NCI-H524 treated with DMSO at 0.1 percent for 48 hours (cell line): ENCODE results near the gene GAB2.

ENCODE experiments used
- DNase-seq: peaks from one replicate; lab custom pipeline; 2025; lab: John Stamatoyannopoulos, UW

GAB2 gene

DNA sequence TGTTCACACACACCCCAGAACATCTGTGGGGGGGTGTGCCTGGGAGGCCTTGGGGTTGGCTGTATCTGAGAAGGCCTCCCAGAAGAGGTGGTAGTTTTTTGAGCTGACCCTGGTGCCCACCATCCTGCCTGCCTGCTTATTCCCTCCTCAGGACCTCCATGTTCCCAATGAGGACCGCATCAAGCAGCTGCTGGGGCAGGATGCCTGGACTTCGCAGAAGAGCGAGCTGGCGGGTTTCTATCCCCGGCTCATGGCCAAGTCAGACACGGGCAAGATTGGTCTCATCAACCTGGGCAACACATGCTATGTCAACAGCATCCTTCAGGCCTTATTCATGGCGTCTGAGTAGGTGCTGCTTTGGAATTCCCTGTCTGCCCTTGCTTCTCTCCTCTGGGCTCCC, 211.9 kb downstream of the GAB2 start:
- DNase-seq = no peak

DNA sequence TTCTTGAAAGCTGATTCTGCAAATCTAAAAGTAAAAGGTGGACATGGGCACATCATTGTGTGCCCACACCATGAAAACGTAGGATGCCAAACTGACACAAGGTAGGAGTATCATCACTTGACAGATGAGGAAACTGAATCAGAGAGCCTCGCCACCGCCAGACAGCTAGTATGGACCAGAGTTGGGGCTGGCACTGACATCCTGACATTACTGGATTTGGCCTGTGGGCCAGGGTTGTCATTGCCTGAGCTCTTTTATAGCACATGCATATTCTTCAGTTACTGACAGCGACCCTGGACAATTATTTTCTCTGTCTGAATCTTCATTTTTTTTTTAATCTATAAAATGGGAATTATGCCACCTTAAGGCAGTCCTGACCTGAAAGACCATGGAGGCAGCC, 212.4 kb downstream of the GAB2 start:
- DNase-seq = no peak

- DNase-seq = no peak
Measured at GRCh38 chr11:78203184-78203583, 214.4 kb downstream of the GAB2 start.

DNA sequence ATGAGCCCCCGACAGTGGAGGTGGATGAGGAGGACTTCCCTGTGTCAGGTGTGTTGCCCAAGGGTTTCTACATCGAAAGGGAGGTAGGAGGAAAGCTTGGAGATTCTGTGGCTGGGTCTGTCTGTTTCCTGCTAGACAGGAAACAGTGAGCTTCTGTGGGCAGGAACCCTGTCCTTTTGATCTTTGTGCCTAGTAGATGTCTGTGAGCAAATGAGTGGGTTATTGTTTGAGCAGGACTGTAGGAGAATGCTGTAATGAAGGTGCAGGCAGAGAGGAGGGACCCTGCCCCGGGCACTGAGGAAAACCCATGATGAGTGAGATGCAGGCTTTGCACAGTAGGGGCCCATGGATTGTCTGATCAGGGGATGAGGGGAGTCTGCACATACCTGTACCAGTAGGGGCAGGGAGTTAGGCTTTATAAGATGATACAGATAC, 214.9 kb downstream of the GAB2 start:
- DNase-seq = no peak

GRCh38 chr11:78201096-78201818, 216.4 kb downstream of the GAB2 start:
- DNase-seq = no peak

DNA sequence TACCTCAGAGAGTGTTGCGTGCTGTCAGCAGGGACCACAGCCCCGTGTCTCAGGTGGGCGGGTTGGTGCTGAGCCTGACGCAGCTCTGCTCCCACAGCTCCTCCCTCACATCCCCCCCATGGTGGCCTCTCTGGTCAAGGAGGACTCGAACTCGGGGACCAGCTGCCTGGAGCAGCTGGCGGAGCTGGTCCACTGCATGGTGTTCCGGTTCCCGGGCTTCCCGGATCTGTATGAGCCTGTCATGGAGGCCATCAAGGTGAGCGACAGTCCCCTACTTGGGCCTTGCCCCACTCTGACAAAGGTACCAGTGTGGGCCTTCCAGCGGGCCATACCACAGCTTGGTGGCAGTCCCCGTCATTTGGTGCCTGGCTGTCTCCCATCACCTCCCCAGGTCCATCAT, 217.1 kb downstream of the GAB2 start:
- no peak for DNase-seq

GRCh38 chr11:78200061-78200460, 217.6 kb downstream of the GAB2 start:
- no peak for DNase-seq

- DNase-seq = no peak
Measured at GRCh38 chr11:78199653-78200015, 218.0 kb downstream of the GAB2 start.

- no peak for DNase-seq
Measured at GRCh38 chr11:78199015-78199652, 218.5 kb downstream of the GAB2 start.

GRCh38 chr11:78197816-78198215, 219.8 kb downstream of the GAB2 start:
- no peak for DNase-seq

DNA sequence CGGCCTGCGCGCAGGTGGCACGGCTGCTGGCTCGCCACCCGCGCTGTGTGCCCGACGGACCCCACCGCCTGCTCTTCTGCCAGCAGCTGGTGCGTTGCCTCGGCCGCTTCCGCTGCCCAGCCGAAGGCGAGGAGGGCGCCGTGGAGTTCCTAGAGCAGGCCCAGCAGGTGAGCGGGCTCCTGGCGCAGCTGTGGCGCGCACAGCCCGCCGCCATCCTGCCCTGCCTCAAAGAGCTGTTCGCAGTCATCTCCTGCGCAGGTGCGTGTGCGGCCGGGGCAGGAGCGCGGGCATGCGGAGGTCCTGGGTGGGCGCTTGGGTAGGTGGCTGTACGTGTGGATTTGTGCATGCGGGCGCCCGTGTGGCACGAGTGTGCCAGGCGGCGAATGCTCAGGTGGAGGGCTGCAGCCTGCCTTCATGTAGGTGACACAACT, 220.9 kb downstream of the GAB2 start:
- DNase-seq = no peak

GRCh38 chr11:78195917-78196560, 221.6 kb downstream of the GAB2 start:
- no peak for DNase-seq

- no peak for DNase-seq
Measured at GRCh38 chr11:78194490-78194889, 223.1 kb downstream of the GAB2 start.

- DNase-seq = no peak
Measured at GRCh38 chr11:78193806-78194205, 223.8 kb downstream of the GAB2 start.

DNA sequence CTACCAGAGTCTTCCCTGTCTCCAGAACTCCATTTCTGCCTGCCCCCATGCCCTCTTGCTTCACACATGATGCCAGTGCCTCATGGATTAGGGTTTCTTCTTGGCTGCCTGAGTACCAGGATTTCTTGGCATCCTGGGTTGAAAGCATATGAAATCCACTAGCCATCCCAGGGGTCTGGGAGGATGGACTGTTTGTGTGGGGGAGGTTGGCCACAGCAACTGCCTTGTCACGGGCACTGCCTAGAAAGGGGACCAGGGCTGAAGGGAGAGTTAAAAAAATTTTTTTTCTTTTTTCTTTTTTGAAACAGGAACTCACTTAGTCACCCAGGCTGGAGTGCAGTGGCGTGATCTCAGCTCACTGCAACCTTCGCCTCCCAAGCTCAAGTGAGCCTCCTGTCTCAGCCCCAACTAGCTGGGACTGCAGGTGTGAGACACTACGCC, 224.7 kb downstream of the GAB2 start:
- no peak for DNase-seq

DNA sequence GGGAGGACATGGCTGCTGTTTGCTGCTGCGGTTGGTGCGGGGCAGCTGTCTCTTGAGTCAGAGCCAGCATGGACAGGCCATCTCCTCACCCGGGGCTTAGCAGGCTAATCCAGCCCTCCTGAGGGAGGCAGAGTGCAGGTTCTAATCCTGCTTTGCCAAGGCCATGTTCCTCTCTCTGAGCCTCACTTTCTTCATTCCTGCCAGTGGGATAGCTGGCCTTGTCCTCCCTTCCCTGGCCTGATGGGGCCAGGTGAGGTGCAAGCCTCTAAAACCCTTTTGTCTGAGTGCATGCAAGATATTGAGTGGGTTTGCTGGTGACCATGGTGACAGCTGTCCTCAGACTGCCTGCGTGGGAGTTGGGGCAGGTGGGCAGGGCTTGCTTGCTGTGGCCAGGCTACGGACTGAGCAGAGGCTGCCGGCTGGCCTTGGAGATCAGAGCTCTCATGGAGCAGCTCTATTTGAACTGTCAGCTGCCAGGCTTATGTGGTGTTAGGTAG, 225.3 kb downstream of the GAB2 start:
- no peak for DNase-seq

GRCh38 chr11:78190871-78191538, 226.6 kb downstream of the GAB2 start:
- no peak for DNase-seq

DNA sequence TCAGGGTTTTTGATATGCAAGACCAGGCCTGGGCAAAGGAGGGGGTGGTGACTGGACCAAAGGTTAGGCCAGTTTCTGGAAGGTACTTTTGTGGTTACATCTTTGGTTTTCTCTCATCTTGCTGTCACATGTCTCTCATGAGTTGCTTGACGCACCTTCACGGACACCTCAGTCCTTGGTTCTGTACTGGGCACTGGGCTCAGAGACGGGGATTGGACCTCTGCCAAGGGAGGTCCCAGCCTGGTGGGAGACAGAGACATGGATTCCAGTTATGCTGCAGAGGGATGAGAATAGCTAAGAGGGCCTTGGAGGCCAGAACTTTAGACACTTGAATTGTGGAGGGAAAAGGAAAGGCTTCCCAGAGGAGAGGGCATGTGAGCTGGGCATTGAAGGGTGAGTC, 227.2 kb downstream of the GAB2 start:
- DNase-seq = no peak

DNA sequence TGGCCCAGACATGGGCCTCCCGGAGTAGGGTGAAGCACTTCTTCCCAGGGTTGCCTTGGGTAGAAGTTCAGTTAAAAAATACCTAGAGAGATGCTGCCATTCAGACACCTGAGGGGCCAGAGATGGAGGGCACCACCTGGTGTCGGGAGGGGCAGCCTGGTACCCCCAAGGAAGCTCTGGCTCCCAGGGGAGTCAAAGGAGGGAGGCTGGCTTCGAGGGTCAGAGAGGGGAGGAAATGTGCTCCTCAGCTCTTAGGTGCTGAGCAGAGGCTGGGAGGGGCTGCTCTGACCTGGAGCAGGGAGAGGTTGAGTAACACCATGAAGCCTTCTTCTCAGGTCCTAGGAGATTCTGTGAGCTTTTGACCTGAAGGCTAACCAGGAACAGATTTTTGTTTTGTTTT, 227.8 kb downstream of the GAB2 start:
- no peak for DNase-seq

DNA sequence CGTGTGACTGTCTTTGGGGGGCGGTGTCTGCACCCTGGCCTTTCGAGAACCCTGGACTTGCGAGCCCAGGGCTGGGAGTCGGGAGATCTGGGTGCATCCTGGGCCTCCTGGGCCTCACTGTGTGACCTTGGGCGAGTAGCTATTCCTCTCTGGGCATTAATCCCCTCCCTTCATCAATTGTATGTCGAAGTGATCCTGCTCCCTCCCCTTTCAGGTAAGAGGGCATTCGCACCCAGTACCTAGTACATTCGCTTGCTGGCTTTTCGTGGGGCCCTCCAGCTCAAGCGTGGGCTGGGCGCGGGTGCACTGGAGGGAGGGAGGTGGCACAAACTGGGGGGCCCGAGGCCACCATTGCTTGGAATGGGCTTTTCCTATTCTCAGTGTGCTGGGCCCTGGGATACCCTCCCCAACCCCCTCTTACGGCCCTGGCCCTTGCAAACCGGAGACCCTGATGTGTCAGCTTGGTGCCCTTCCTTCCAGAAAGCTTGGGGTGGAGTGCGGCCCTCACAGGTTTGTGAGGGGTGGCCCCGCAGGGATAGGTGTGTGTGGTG, 228.4 kb downstream of the GAB2 start:
- no peak for DNase-seq

- peak; percentile 84 for DNase-seq
Measured at GRCh38 chr11:78188286-78189173, 229.1 kb downstream of the GAB2 start, which contains the start of the genes KCTD21 and USP35. Gene KCTD21, minus strand, starts transcription at chr11:78188626. Its CDS starts 14,072 bp downstream, at chr11:78174554. Gene USP35, plus strand, starts transcription at chr11:78188919. Its CDS starts 7,327 bp downstream, at chr11:78196246.
